RWPE2 (cell line): ENCODE data around the gene OR4D1.

Experiments used
- ATAC-seq: fragments of 200-7000 bp; cut with Tn5 transposase; 3 replicates; pipeline ENCODE4 v1.9.1; 2021; ENCODE audit warnings: low read depth
- DNase-seq: peaks from one replicate; pipeline ENCODE4 v3.0.0-alpha.2; 2020; ENCODE audit warnings: low spot score
- H3K27ac ChIP-seq: fragments of 450-650 bp; 2 replicates; pipeline ENCODE4 v1.5.1; 2017; ENCODE audit warnings: mild to moderate bottlenecking; ENCODE audit not compliant: poor library complexity, severe bottlenecking
- H3K27me3 ChIP-seq: fragments of 250-450 bp; sonication (Bioruptor Pico); 2 replicates; pipeline ENCODE4 v1.5.1; 2021; ENCODE audit warnings: mild to moderate bottlenecking, moderate library complexity; ENCODE audit not compliant: insufficient read depth, poor library complexity, severe bottlenecking
- H3K36me3 ChIP-seq: fragments of 250-450 bp; sonication (Bioruptor Pico); 2 replicates; pipeline ENCODE4 v1.5.1; 2020; ENCODE audit warnings: low read depth, mild to moderate bottlenecking, moderate library complexity
- H3K4me1 ChIP-seq: fragments of 250-450 bp; sonication (Bioruptor Pico); 2 replicates; pipeline ENCODE4 v1.5.1; 2021; ENCODE audit warnings: mild to moderate bottlenecking, moderate library complexity; ENCODE audit not compliant: insufficient read depth, poor library complexity, severe bottlenecking
- H3K4me3 ChIP-seq: fragments of 250-450 bp; sonication (Bioruptor Pico); 2 replicates; pipeline ENCODE4 v1.5.1; 2021; ENCODE audit warnings: mild to moderate bottlenecking, moderate library complexity; ENCODE audit not compliant: severe bottlenecking
- H3K9me3 ChIP-seq: fragments of 250-450 bp; sonication (Bioruptor Pico); 2 replicates; pipeline ENCODE4 v1.5.1; 2021; ENCODE audit warnings: mild to moderate bottlenecking, moderate library complexity; ENCODE audit not compliant: severe bottlenecking
- CTCF ChIP-seq: fragments of 450-650 bp; IDR thresholded peaks from one replicate; pipeline ENCODE4 v1.5.1; 2017; ENCODE audit warnings: mild to moderate bottlenecking, moderate library complexity; ENCODE audit not compliant: poor library complexity, severe bottlenecking

OR4D1 gene

GRCh38 chr17:58195518-58196123, 47.4 kb downstream of the OR4D1 start:
- no peak for ATAC-seq
- H3K27me3 ChIP-seq = peaks cover 8% of the 10 kb centered on the region
- H3K4me3 ChIP-seq = no peak overlapping the region
- H3K9me3 ChIP-seq = no peaks in the 10 kb centered on the region
- no peak for DNase-seq
- H3K36me3 ChIP-seq = no peaks in the 10 kb centered on the region
- TF ChIP-seq CTCF = no peak
- peaks cover 3% of the 10 kb centered on the region for H3K4me1 ChIP-seq
- no peak overlapping the region for H3K27ac ChIP-seq

- TF ChIP-seq CTCF = no peak
- Histone ChIP-seq H3K4me3 (no peak overlapping the region), H3K4me1 (peaks cover 3% of the 10 kb centered on the region), H3K36me3 (no peaks in the 10 kb centered on the region), H3K27ac (no peak overlapping the region), H3K9me3 (no peaks in the 10 kb centered on the region), H3K27me3 (peaks cover 8% of the 10 kb centered on the region)
- ATAC-seq = no peak
- DNase-seq = no peak
Measured at GRCh38 chr17:58196610-58197009, 48.4 kb downstream of the OR4D1 start.

- Histone ChIP-seq H3K4me1 (peaks cover 3% of the 10 kb centered on the region), H3K36me3 (no peaks in the 10 kb centered on the region), H3K27me3 (peaks cover 3% of the 10 kb centered on the region), H3K9me3 (no peaks in the 10 kb centered on the region), H3K27ac (no peak overlapping the region), H3K4me3 (no peak overlapping the region)
- DNase-seq (no peak), ATAC-seq (peak; percentile 74; the same call in 2 of the 3 replicates)
- TF ChIP-seq CTCF = peak; percentile 44
Measured at GRCh38 chr17:58200024-58200633, 51.9 kb downstream of the OR4D1 start.

- Histone ChIP-seq H3K27ac (no peak overlapping the region), H3K4me3 (no peak overlapping the region), H3K9me3 (no peaks in the 10 kb centered on the region), H3K4me1 (no peaks in the 10 kb centered on the region), H3K36me3 (peaks cover 6% of the 10 kb centered on the region; the same call in 1 of the 2 replicates), H3K27me3 (peaks cover 3% of the 10 kb centered on the region)
- DNase-seq (no peak), ATAC-seq (no peak)
- no peak for TF ChIP-seq CTCF
Measured at GRCh38 chr17:58202859-58203258, 54.7 kb downstream of the OR4D1 start.

- DNase-seq (no peak), ATAC-seq (no peak)
- Histone ChIP-seq H3K4me1 (no peaks in the 10 kb centered on the region), H3K36me3 (peaks cover 15% of the 10 kb centered on the region), H3K27me3 (no peaks in the 10 kb centered on the region), H3K27ac (no peak overlapping the region), H3K9me3 (no peaks in the 10 kb centered on the region), H3K4me3 (no peak overlapping the region)
- TF ChIP-seq CTCF = no peak
Measured at GRCh38 chr17:58204796-58205195, 56.6 kb downstream of the OR4D1 start.
